ENCODE results near the gene KRTAP23-1.

The KRTAP23-1 gene

GRCh38 chr21:30305136-30305535, 43.3 kb downstream of the KRTAP23-1 start:
- DNase-seq: no peak

Data from activated CD4-positive, alpha-beta T cell treated with anti-CD3 and anti-CD28 coated beads for 4 hours (primary cell).